HepG2 (cell line): ENCODE results near the gene ATAD1. TPM values are rescaled to one million over a fixed set of nuclear protein-coding genes. Genes with fewer than 3 reads are reported as not detected.
"Not testable (repeated sequence)": the region's sequence is repeated elsewhere in the genome, so short reads cannot be mapped to it uniquely, and the experiment has no call there.

Experiments used
- ATAC-seq: fragments of 200-7000 bp; cut with Tn5 transposase; 3 replicates; pipeline ENCODE4 v1.9.1; 2020; ENCODE audit warnings: mild to moderate bottlenecking, moderate library complexity
- BruUV-seq: library from RNA; stranded (reverse); fragments of 400-500 nt; replicated peaks from 2 replicates; lab custom pipeline; 2021; lab: Mats Ljungman, UMichigan
- CTCF ChIA-PET: fragments of 300-600 bp; formaldehyde crosslinking; extraction: SDS; loops from one replicate; lab custom pipeline; 2021; ENCODE audit warnings: low total read pairs, inconsistent platforms, low intra/inter-chr PET ratio; lab: Yijun Ruan, JAX
- POLR2A ChIA-PET: fragments of 350-600 bp; sonication (Branson Sonifier 250); formaldehyde crosslinking; loops from one replicate; lab custom pipeline; 2020; ENCODE audit warnings: antibody characterized with exemption, inconsistent platforms; lab: Yijun Ruan, JAX
- DNase-seq: peaks from one replicate; pipeline ENCODE4 v3.0.0-alpha.2; 2015; ENCODE audit warnings: low spot score
- FAIRE-seq: peaks from 3 replicates; lab custom pipeline; 2011; peaks lifted over from hg19 to GRCh38; lab: Jason Lieb, UNC
- H2AFZ ChIP-seq: one replicate; pipeline ENCODE4 v1.6.1; 2011; ENCODE audit warnings: low read length, inconsistent platforms
- H3K27ac ChIP-seq: fragments of 300-600 bp; 3 replicates; pipeline ENCODE4 v1.8.0; 2011; ENCODE audit warnings: mixed run types, mild to moderate bottlenecking, mixed read lengths, low read length, inconsistent platforms; ENCODE audit not compliant: insufficient read depth; ENCODE audit errors: extremely low read length
- H3K27me3 ChIP-seq, 2 experiments: fragments of 200-600 bp in 1 of 2; 2 replicates in 1 of 2; 3 replicates in 1 of 2; pipeline versions ENCODE4 v1.6.0 to v1.8.0; 2011; ENCODE audit warnings: low read length in 2 of 2, mild to moderate bottlenecking in 2 of 2, moderate library complexity in 2 of 2, inconsistent platforms in 1 of 2; ENCODE audit not compliant: insufficient read depth in 2 of 2, control insufficient read depth in 1 of 2
- H3K36me3 ChIP-seq, 2 experiments: fragments of 200-600 bp in 1 of 2; replicated peaks in 1 of 2; 2 replicates in 1 of 2; 3 replicates in 1 of 2; pipeline versions ENCODE4 v1.5.1 to v1.8.0; 2011; ENCODE audit warnings: low read length in 2 of 2, inconsistent platforms in 1 of 2; ENCODE audit not compliant: insufficient read depth in 2 of 2, control insufficient read depth in 1 of 2
- H3K4me1 ChIP-seq: 2 replicates; pipeline ENCODE4 v1.5.1; 2012; ENCODE audit warnings: low read length, inconsistent platforms; ENCODE audit not compliant: insufficient read depth
- H3K4me2 ChIP-seq: 2 replicates; pipeline ENCODE4 v1.6.0; 2011; ENCODE audit warnings: low read depth, low read length, inconsistent platforms
- H3K4me3 ChIP-seq, 3 experiments: fragments of 200-600 bp in 1 of 3; sonication (generic), shearing (Covaris generic) in 1 of 3; replicated peaks in 1 of 3; 2 replicates each; pipeline ENCODE4 v1.5.1; 2011 to 2016; ENCODE audit warnings: low read length in 3 of 3, inconsistent platforms in 2 of 3, low read depth in 2 of 3, mild to moderate bottlenecking in 2 of 3, control low read depth in 1 of 3, mixed read lengths in 1 of 3; ENCODE audit not compliant: insufficient read depth in 1 of 3
- H3K79me2 ChIP-seq: one replicate; pipeline ENCODE4 v1.6.1; 2011; ENCODE audit warnings: low read length, inconsistent platforms; ENCODE audit not compliant: insufficient read depth
- H3K9ac ChIP-seq: 2 replicates; pipeline ENCODE4 v1.6.0; 2011; ENCODE audit warnings: mild to moderate bottlenecking, low read depth, low read length, inconsistent platforms; ENCODE audit not compliant: insufficient read depth
- H3K9me3 ChIP-seq: 2 replicates; pipeline ENCODE4 v1.5.1; 2012; ENCODE audit warnings: mild to moderate bottlenecking, low read length
- H4K20me1 ChIP-seq: 2 replicates; pipeline ENCODE4 v1.6.0; 2011; ENCODE audit warnings: inconsistent platforms, mild to moderate bottlenecking, low read length, moderate library complexity; ENCODE audit not compliant: insufficient read depth
- CEBPB ChIP-seq: IDR thresholded peaks from 2 replicates; pipeline ENCODE4 v1.6.1; 2011; ENCODE audit warnings: low read depth, low read length, improper control_type of control experiment, borderline replicate concordance
- CEBPG ChIP-seq: IDR thresholded peaks from 2 replicates; pipeline ENCODE4 v1.6.1; 2016
- CSRNP2 ChIP-seq: sonication (generic); formaldehyde crosslinking; conservative IDR thresholded peaks from 2 replicates; pipeline ENCODE4 v1.8.0; 2022; ENCODE audit warnings: low read depth, missing genetic modification reagents
- FOXP4 ChIP-seq: sonication (generic); formaldehyde crosslinking; IDR thresholded peaks from 2 replicates; pipeline ENCODE4 v1.4.0; 2020; ENCODE audit warnings: missing genetic modification reagents
- HMGXB4 ChIP-seq, 2 experiments: sonication (generic) in 1 of 2; formaldehyde crosslinking in 1 of 2; IDR thresholded peaks; 2 replicates each; pipeline versions ENCODE4 v1.4.0 to v1.6.1; 2018 to 2020; ENCODE audit warnings: missing genetic modification reagents in 2 of 2, borderline replicate concordance in 1 of 2, low read depth in 1 of 2, mild to moderate bottlenecking in 1 of 2, missing biosample characterization in 1 of 2
- MAZ ChIP-seq, 2 experiments: sonication (generic) in 1 of 2; formaldehyde crosslinking in 1 of 2; IDR thresholded peaks; 2 replicates each; pipeline versions ENCODE4 v1.5.0 to v1.6.1; 2012 to 2020; ENCODE audit warnings: low read depth in 2 of 2, mild to moderate bottlenecking in 2 of 2, borderline replicate concordance in 1 of 2, improper control_type of control experiment in 1 of 2, low read length in 1 of 2, missing genetic modification reagents in 1 of 2, moderate library complexity in 1 of 2
- MNT ChIP-seq: fragments of 450-650 bp; IDR thresholded peaks from 2 replicates; pipeline ENCODE4 v1.6.1; 2016
- SAP130 ChIP-seq: IDR thresholded peaks from 2 replicates; pipeline ENCODE4 v1.6.1; 2016; ENCODE audit warnings: low read depth
- ZBTB14 ChIP-seq: sonication (generic); formaldehyde crosslinking; IDR thresholded peaks from 2 replicates; pipeline ENCODE4 v1.4.0; 2020; ENCODE audit warnings: missing genetic modification reagents
- ZNF331 ChIP-seq: sonication (generic); formaldehyde crosslinking; IDR thresholded peaks from 2 replicates; pipeline ENCODE4 v1.4.0; 2020; ENCODE audit warnings: missing genetic modification reagents
- ZNF350 ChIP-seq: sonication (generic); formaldehyde crosslinking; IDR thresholded peaks from 2 replicates; pipeline ENCODE4 v1.4.0; 2020; ENCODE audit warnings: mild to moderate bottlenecking, low read depth, missing genetic modification reagents, borderline replicate concordance
- ZNF414 ChIP-seq: sonication (generic); formaldehyde crosslinking; IDR thresholded peaks from 2 replicates; pipeline ENCODE4 v1.5.0; 2020; ENCODE audit warnings: missing genetic modification reagents
- ZSCAN25 ChIP-seq: sonication (generic); formaldehyde crosslinking; IDR thresholded peaks from 2 replicates; pipeline ENCODE4 v1.8.0; 2022; ENCODE audit warnings: mild to moderate bottlenecking, missing genetic modification reagents
- in situ Hi-C: cut with HindIII; loops from 2 replicates; pipeline ENCODE4 v1.10.0; 2017; ENCODE audit warnings: low pct_unique_long_range_greater_than_20kb; ENCODE audit not compliant: extremely low pct_ligation_motif_present
- intact Hi-C: fragments of 100-400 bp; cut with micrococcal nuclease; formaldehyde crosslinking; loops from one replicate; pipeline ENCODE4 v1.10.0; 2022; ENCODE audit not compliant: unreplicated experiment
- polyA plus RNA-seq, 8 experiments: library from polyadenylated mRNA; depleted of rRNA in 3 of 8; stranded (reverse) in 7 of 8; unstranded in 1 of 8; fragments of >200 nt; fragmentation: Illumina TruSeq in 4 of 8; extraction: Trizol in 4 of 8; gene quantifications; 2 replicates each; pipeline versions ENCODE4 v1.2.1 to v1.2.3, GENCODE V29; 2011 to 2016; ENCODE audit warnings: low read depth in 4 of 8, missing spikeins in 1 of 8, mixed read lengths in 1 of 8; ENCODE audit not compliant: insufficient read depth in 1 of 8
- total RNA-seq, 5 experiments: library from RNA; depleted of rRNA; stranded (reverse); fragments of >200 nt; fragmentation: Illumina TruSeq; extraction: Trizol; gene quantifications; 2 replicates each; pipeline ENCODE4 v1.2.3, GENCODE V29; 2016; ENCODE audit warnings: low read depth in 1 of 5

Gene ATAD1
- total and polyA plus RNA-seq, 2 of the 13 experiments (the other 11 are each of a cell fraction or from before 2014, with no cell fraction given), result 14.9 to 28.2 TPM

- TF ChIP-seq ZNF331 (peak; percentile 87), SAP130 (peak; percentile 77), CEBPG (CRISPR knock-in tag) (peak; percentile 99), ZSCAN25 (CRISPR knock-in tag) (0 out of 2 replicates have a peak, but pooled peaks have one; percentile 28), FOXP4 (peak; percentile 86), ZNF350 (CRISPR knock-in tag) (peak; percentile 80; the same call in 1 of the 2 replicates), MAZ (CRISPR knock-in tag; IDR thresholded peaks at IDR 0.05; ENCODE audit: low read depth) (0 out of 2 replicates have a peak, but pooled peaks have one; percentile 5)
- not testable (repeated sequence) for TF ChIP-seq MAZ (IDR thresholded peaks at IDR 0.05; ENCODE audit: borderline replicate concordance, low read depth, low read length)
Observed at GRCh38 chr10:87742992-87743610, 74.9 kb downstream of the ATAD1 start (continued).

GRCh38 chr10:87740254-87740655 is 77.8 kb downstream of the ATAD1 start:
- BruUV-seq, result no TSS peak
- ChIA-PET CTCF (no interaction called here), POLR2A (no interaction called here)
- DNase-seq (peak; percentile 44), FAIRE-seq (no peak), ATAC-seq (no peak)
- Histone ChIP-seq H3K27me3 (no peaks in the 10 kb centered on the region; a peak in 1 of 5 replicates), H3K36me3 (no peaks in the 10 kb centered on the region), H3K4me2 (no peak overlapping the region), H3K79me2 (no peaks in the 10 kb centered on the region), H4K20me1 (no peaks in the 10 kb centered on the region), H3K27ac (no peak overlapping the region), H3K9me3 (no peaks in the 10 kb centered on the region), H3K4me3 (no peak overlapping the region), H2AFZ (no peak overlapping the region), H3K4me1 (peaks cover 24% of the 10 kb centered on the region), H3K9ac (no peak overlapping the region)
- intact Hi-C loops, result no loop called here
- in situ Hi-C loops, result no loop called here
- TF ChIP-seq ZBTB14 (CRISPR knock-in tag) (no peak), HMGXB4 (CRISPR knock-in tag; IDR thresholded peaks at IDR 0.05; ENCODE audit: borderline replicate concordance in 1 of 2, low read depth in 1 of 2) (no peak), ZNF414 (no peak), MNT (peak; percentile 86), CEBPB (peak; percentile 94), CSRNP2 (CRISPR knock-in tag) (no peak)
